Activated CD8-positive, alpha-beta memory T cell treated with anti-CD3 and anti-CD28 coated beads for 24 hours (primary cell): ENCODE measurements around the gene OXNAD1.

ENCODE experiments used
- DNase-seq: peaks from one replicate; pipeline ENCODE4 v3.0.0-alpha.2; 2020

OXNAD1 gene

GRCh38 chr3:16264708-16265454 is at the start of gene OXNAD1, which contains the start of gene DPH3:
Gene OXNAD1 (plus strand): TSS chr3:16265212. CDS start chr3:16270953, 5,741 bp downstream.
Gene DPH3 (minus strand): TSS chr3:16264943. CDS start chr3:16264876, 67 bp downstream.
- DNase-seq: peak; percentile 100

DNA sequence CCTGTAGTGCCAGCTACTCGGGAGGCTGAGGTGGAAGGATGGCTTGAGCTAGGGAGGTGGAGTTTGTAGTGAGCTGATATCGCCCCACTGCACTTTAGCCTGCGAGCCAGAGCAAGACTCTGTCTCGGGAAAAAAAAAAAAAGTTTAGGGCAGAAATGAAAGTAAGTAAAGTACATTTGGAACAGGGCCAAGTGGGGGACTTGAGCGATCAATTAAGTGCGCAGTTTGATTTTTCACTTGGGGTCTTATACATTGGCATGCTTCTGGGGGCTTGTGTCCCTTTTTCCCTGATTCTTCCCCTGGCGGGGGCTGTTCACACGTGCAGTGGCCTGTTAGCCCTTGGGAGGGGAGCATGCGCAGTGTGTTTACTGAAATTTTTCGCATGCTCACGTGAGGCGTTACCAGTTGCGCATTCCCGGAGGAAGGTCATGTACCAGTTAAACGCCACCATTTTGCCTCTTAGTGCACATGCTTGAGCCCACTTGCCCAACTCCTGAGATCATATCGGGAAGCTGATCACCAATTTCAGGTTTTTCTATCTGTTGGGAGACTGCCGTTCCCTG is 48.6 kb upstream of the OXNAD1 start:
- DNase-seq: no peak

DNA sequence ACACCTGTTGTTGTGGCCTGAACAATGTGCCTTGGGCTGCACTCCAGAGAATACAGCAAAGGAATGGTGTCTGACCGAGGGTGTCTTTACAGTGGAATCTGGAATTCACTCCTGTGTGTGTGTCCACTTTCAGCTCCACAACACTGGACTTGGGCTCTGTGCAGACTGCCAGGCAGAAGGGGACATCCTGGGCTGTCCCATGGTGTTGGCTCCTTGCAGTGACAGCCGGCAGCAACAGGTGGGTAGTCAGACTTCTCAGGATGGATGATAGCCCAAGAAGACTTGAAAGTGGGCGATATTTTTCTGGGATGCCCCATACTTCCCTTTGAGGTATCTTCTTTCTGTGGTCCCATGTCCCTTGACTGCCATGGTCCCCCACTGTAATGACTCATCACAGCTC is 45.2 kb upstream of the OXNAD1 start:
- DNase-seq: no peak

DNA sequence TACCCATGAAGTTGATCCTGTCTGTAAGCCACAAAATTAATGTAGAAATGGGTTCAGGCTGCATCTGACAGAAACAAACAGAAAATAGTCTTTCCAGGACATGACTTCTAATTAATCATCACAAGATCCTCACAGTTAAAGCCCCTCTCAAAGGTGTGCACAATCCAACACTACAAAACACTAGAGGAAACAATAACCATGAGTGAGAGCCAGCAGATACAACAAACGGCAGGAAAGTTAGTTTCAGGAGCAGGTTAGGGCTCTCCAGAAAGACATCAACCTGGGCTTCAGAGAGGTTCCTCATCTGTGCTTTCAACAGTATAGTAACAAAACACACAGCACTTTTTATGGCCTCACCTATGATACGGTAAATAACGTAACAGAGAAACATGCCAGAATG is 43.0 kb upstream of the OXNAD1 start:
- DNase-seq: no peak

DNA sequence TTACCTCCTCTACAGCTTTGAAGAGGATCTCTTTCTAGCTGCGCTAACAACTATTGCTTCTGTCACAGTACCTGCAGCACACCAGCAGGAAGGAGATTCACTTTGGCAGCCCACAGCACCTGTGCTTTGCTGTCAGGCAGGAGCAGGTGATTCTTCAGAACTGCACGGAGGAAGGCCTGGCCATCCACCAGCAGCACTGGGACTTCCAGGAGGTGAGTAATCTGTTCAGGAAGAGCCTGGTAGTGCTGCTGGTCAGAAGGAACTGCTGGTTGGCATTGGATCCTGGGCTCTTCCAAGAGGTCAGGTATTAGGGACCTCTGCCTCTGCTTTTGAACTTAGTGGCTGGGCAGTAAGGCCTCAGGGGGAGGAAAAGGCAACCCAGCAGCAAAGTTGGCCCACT is 42.5 kb upstream of the OXNAD1 start:
- DNase-seq: no peak

DNA sequence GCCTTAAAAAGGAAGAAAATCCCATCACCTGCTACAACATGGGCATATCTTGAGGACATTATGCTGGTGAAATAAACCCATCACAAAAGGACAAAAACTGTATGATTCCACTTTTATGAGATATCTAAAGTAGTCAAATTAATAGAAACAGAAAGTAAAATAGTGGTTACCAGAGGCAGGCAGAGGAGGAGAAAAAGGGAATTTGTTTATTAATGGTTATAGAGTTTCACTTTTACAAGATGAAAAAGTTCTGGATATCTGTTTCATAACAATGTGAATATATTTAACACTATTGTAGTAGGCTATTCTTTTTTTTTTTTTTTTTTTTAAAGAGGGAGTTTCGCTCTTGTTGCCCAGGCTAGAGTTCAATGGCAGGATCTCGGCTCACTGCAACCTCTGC is 40.7 kb upstream of the OXNAD1 start:
- no peak for DNase-seq

DNA sequence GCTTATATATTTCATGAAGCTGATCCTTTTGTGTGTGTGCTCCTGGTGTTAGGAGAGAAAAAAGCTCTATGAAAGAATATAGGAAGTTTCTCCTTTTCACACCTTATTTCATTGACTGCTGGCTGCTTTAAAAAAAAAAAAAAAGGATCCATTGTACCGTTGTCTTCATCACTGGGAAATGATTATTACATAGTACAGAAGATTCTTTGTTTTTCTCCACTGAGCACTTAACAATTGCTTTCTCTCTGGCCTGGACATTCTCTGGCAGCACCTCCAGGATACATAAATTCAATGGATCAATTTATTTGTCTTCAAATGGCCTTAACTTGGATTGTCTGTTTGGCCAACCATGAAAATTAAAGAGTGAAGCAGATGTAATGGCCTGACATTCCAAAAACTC is 37.4 kb upstream of the OXNAD1 start:
- DNase-seq: no peak

DNA sequence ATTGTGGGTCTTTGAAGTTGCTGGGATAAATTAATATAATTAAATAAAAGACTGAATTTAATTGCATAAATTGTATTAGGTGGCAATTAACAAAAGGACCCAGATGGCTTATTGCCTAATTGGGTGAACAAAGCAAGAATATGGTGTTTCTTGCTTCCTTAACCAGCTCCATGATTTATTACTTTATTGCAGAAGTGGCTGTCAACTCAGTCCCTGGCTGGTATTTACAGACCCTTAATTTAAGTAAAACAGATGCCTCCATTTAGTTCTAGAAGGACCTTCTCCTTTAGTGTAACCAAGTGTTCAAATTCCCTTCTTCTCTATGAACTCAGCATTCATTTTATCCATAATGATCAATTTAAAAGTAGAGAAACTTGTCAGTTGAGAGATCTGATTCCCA is 35.3 kb upstream of the OXNAD1 start:
- DNase-seq: no peak

DNA sequence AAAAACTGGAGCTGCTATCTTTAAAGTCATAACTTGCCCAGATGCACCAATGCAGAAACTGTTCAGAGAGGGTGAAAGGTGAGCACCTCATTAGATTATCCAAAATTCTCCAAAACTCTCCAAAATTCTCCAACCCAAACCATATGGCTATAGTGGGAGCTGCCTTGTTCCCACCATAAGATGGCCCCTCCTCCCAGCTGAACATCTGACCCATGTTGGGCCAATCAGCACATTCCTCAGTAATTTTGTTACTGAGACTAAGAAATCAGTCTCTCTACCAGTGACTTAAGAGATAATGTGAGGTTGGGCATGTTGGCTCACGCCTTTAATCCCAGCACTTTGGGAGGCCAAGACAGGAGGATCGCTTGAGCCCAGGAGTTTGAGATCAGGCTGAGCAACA is 33.0 kb upstream of the OXNAD1 start:
- DNase-seq: no peak

GRCh38 chr3:16233806-16234205 is 31.2 kb upstream of the OXNAD1 start:
- no peak for DNase-seq

- DNase-seq: no peak
Observed at GRCh38 chr3:16234281-16234680, 30.7 kb upstream of the OXNAD1 start.

DNA sequence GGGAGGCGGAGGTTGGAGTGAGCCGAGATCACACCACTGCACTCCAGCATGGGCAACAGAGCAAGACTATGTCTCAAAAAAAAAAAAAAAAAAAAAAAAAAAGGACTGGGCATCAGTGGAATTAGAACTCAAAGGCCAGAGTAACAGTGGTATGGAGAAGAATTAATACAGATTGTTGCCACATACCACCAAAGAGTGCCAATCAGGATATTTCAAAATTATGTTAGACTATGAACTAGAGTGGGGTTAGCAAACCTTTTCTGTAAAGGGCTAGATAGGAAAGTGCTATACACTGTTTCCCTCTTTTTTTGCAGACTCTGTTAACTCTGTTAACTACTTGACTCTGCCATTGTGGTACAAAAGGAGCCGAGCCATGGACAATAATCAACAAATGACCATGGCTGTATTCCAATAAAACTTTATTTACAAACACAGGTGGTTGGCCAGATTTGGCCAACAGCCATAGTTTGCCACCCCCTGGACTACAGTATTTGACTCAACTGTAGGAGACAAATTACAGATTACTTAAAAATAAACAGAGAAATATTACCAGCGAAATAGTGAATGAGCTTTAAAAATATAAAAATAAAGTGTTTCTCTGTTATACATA is 28.9 kb upstream of the OXNAD1 start:
- DNase-seq: no peak

GRCh38 chr3:16236856-16237393 is 28.1 kb upstream of the OXNAD1 start:
- DNase-seq: no peak

DNA sequence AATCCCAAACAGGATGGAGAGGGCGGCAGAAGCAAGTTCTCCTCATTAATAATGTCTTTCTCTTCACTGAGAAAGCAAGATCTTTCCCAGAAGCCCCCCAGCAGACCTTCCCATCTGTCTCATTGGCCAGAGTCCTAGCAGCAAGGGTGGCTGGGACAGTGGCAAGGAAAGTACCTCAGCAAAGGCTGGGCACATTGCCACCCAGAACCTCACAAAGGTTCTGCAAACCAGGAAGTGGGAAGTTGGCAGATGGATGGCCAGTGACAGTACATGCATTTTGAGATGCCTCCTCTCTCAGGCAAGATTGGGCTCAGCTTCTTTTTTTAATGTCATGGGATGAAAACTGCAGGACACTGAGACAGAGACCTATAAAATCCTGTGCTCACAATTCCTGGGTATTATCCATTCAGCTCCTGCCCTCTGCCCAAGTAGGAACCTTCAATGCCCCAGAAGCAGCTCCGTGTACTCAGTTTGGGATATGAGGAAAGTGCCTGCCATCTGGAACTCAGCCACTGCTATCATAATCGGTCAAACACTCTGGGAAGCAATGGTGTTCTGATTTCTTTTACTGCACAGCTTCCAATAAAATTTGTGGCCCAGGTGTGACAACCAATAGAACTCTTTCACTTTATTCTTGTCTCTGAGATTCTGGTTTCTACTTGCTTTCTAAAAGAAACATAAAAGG is 25.8 kb upstream of the OXNAD1 start:
- DNase-seq: no peak

- DNase-seq: no peak
Observed at GRCh38 chr3:16239780-16240179, 25.2 kb upstream of the OXNAD1 start.

DNA sequence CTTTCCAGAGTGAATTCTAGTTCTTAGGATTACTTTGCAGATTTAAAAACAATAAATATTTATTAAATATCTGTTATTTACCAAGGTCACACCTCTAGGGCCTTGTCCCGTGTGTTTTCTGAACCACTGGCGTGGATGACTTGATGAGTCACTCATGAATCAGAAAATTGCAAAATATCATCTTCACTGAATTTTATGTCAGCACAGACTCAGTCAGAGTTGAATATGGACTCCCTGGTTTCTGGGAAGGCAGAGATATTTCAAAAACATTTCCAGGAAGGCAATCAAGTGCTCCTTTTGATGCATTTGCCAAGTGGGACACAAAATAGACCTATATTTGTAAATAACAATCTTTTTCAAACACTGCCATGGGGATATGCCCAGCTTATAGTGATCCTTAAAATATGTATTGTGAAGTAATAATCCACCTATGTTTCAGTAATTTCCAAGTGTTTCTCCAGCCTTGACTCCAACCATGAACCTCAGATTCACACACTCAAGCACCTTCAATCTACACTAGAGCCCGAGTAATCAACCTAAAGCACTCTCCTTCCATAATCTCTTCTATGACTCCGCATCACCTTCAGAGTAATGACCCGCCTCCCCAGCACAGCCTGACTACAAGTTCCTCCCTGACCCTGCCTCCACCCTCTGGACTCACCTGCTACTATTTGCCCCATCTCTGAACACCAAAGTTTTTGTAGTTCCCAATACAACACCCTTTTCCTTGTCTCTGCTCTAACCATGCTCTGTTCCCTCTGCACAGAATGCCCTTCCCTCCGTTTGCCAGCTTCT is 24.6 kb upstream of the OXNAD1 start:
- no peak for DNase-seq

DNA sequence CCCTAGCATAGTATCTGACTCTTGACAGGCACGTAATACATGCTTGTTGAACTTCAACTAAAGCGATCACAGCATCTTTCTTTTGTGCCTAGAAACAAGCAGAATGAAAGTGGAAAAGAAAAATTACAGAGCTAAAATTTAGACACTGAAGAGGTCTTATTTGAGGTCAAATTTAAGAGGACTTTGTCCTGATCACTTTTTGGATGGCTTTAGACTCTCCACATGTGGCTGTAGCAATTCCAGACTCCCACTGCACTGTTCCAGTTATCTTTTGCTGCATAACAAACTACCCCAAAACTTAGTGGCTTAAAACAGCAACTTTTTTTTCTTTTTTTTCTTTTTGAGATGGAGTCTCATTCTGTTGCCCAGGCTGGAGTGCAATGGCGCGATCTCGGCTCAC is 23.8 kb upstream of the OXNAD1 start:
- DNase-seq: no peak

DNA sequence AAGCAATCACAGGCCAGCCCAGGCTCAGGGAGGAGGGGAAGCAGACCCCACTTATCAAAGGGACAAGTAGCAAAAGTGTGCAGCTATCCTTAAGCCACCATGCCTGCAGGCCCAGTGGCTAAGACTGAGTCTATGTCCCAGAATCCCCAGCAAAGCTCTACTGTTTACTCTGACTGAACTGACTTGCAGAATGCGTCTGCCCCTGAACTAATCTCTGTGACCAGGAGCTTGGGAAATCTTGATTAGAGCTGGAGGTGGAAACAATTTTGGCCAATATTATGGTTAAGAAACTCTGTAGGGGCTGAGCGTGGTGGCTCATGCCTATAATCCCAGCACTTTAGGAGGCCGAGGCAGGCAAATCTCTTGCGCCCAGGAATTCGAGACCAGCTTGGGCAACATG is 22.8 kb upstream of the OXNAD1 start:
- no peak for DNase-seq

DNA sequence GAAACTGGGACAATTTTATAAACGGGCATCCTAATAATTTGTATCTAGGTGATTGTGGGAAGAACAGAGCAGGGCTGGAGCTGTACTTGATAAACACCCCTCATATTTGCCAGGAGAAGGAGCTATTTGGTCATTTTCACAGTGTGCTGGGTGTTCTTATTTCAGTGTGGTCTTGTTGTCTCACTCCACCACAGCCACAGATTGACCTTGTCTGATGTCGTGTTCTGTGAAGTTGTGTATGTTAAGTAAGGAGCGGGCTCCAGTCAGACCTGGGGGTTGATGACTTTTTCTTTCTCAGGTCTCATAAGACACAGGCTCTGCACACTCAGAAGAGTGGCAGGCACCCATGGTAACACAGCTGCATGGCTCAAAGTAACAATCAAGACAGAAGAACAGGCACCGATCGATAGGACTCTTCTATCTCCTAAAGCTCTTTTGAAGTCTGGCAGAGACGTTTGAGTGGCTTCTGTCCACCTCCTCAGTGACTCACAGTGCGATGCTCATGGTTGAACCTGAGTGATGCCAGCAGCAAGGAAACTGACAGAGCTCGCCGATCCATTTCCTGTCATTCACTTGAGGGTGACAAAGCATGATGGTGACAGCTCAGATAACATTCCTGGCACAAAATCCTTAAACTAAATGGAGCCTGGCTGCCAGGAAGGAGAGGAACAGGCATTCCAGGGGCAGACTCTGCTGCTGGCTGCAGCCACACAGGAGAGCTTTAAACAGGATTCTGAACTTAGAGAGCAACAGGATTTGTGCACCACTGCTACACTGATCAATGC is 21.1 kb upstream of the OXNAD1 start:
- no peak for DNase-seq

GRCh38 chr3:16245609-16246008 is 19.4 kb upstream of the OXNAD1 start:
- DNase-seq: no peak

DNA sequence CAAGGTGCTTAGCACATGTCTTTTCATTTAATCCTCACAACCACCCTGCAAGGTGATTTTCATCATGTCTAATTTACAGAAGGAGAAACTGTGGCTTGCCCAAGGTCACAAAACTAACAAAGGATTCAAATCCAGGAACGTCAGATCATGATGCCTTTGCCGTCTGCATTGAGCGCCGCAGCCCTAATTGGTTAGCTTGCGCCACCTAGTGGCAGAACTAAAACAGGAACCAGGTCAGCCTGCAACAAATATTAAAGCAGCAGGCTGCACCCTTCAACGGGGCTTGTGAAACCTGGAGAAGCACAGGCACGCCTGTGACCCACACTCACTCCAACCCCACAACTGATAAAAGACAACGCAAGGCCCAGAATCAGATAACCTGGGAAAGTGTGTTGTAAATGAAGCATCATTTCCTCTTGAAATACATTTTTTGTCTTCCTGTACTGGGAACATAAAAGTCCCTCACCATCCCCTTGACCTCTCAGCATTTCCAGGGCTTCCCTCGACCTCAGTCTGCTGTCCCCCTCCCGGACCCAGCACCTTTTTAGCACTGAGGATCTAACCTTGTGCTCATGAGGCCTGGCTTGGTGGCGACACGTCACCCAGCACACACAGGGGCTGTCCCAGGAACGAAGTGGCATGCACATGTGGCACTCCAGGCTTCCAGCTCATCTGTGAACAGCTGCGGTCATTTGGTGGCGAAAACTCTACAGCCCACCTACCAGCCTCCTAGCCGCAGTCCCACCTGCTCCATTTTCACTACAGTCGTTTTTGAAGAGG is 17.5 kb upstream of the OXNAD1 start:
- DNase-seq: peak; percentile 87
